Measurements from ENCODE around the gene MAPK1. TPM values are rescaled to one million over a fixed set of nuclear protein-coding genes. Genes with fewer than 3 reads are reported as not detected.

Gene MAPK1
- total and polyA plus RNA-seq, 9 of the 15 experiments (the other 6 are each of a cell fraction or from before 2014, with no cell fraction given), result 46.3 to 575 (median 283) TPM

- DNase-seq (ENCODE audit: extremely low read depth in 1 of 4, low spot score in 3 of 4), result no peak
- in situ Hi-C loops (cut with MboI), result no loop called here
- 18% methylated on average over 4 of the region's 4 CpGs for WGBS (ENCODE audit: insufficient coverage, low coverage, missing lambda C conversion rate)
- 0 out of 2 replicates have a peak, but pooled peaks have one; percentile 10 for TF ChIP-seq ZNF143 (CRISPR knock-in tag; IDR thresholded peaks at IDR 0.05)
- no peak for TF ChIP-seq RBM15 (IDR thresholded peaks at IDR 0.05; ENCODE audit: insufficient read depth, low read length)
- TF ChIP-seq KLF10 (CRISPR knock-in tag; IDR thresholded peaks at IDR 0.05), result no peak
- no peak for TF ChIP-seq RBM39 (optimal IDR thresholded peaks at IDR 0.05; ENCODE audit: low read depth, low read length)
- TF ChIP-seq RBBP5 (IDR thresholded peaks at IDR 0.05; ENCODE audit: borderline replicate concordance, insufficient read depth, low read length, poor library complexity, severe bottlenecking), result peak; percentile 12
- TF ChIP-seq NFYB (IDR thresholded peaks at IDR 0.05; ENCODE audit: extremely low read depth, insufficient read length), result no peak
- TF ChIP-seq KLF1 (tag; IDR thresholded peaks at IDR 0.05), result no peak
- TF ChIP-seq MEF2D (tag; conservative IDR thresholded peaks at IDR 0.05; ENCODE audit: low read depth), result no peak
- no peak for TF ChIP-seq NKRF (IDR thresholded peaks at IDR 0.05; ENCODE audit: borderline replicate concordance)
- no peak for TF ChIP-seq ZNF174 (CRISPR knock-in tag; IDR thresholded peaks at IDR 0.05)
- TF ChIP-seq NCOR1 (IDR thresholded peaks at IDR 0.05), result no peak
- no peak for TF ChIP-seq ZBTB7A (IDR thresholded peaks at IDR 0.05; ENCODE audit: borderline replicate concordance, control insufficient read depth, low read depth, low read length)
- TF ChIP-seq USF2 (CRISPR knock-in tag; IDR thresholded peaks at IDR 0.05), result peak; percentile 22; the same call in 1 of the 2 replicates
- no peak for TF ChIP-seq ZMIZ1 (IDR thresholded peaks at IDR 0.05; ENCODE audit: low read depth in 2 of 2, low read length in 2 of 2)
- TF ChIP-seq CBX3 (IDR thresholded peaks at IDR 0.05; ENCODE audit: borderline replicate concordance in 1 of 2, low read length in 2 of 2), result peak in 1 of 2 experiments; percentile 7; a peak in 1 of 3 replicates
Measured at GRCh38 chr22:21916309-21916918, 49.0 kb upstream of the MAPK1 start.

More at GRCh38 chr22:21916309-21916918, 49.0 kb upstream of the MAPK1 start:
- FAIRE-seq (no peak), ATAC-seq (peak; percentile 6)
- BruUV-seq (replicated peaks), result no TSS peak
- Histone ChIP-seq H3K4me1 (replicated peaks in 1 of 2; ENCODE audit: control insufficient read depth in 2 of 2, insufficient read depth in 2 of 2, low read length in 2 of 2) (peaks cover 0 to 33% of the 10 kb centered on the region in 2 experiments; a peak in 3 of 5 replicates), H2AFZ (ENCODE audit: low read depth, low read length) (no peak overlapping the region), H3K4me2 (ENCODE audit: insufficient read depth, low read length) (no peak overlapping the region), H3K9ac (ENCODE audit: insufficient read depth in 1 of 2, low read depth in 2 of 2, low read length in 2 of 2) (peak overlapping the region in 1 of 2 experiments; percentile 39; a peak in 2 of 4 replicates), H3K79me2 (ENCODE audit: control insufficient read depth, insufficient read depth, low read length) (no peaks in the 10 kb centered on the region), H3K9me1 (ENCODE audit: control insufficient read depth, insufficient read depth, low read length) (no peaks in the 10 kb centered on the region), H4K20me1 (replicated peaks; ENCODE audit: control insufficient read depth, insufficient read depth, low read length) (peaks cover 28% of the 10 kb centered on the region), H3K9me3 (replicated peaks; ENCODE audit: control insufficient read depth, insufficient read depth, low read depth, low read length) (no peaks in the 10 kb centered on the region), H3K4me3 (no peak overlapping the region), H3K27me3 (ENCODE audit: control insufficient read depth in 2 of 2, insufficient read depth in 2 of 2, low read length in 2 of 2) (no peaks in the 10 kb centered on the region), H3K36me3 (ENCODE audit: control insufficient read depth, insufficient read depth, low read length) (no peaks in the 10 kb centered on the region), H3K27ac (ENCODE audit: extremely low read depth, low read depth, low read length) (no peak overlapping the region)
- ChIA-PET POLR2A (interaction anchor here (0.6 to 49.7 kb wide), 21 partner anchors 3 to 850 kb away, joined by 3 to 1041 read pairs (median 4); partner anchors contain the start of genes MAPK1 and PPM1F), CTCF (ENCODE audit: low intra/inter-chr PET ratio) (interaction anchor here (1.3 kb wide), 1 partner anchor 203 kb away, joined by 7 read pairs; no protein-coding TSS in a partner anchor)
- intact Hi-C loops (cut with micrococcal nuclease), result no loop called here
